Body of pancreas (tissue), 4 donors: Measurements from ENCODE around the gene CAPN5. TPM values are rescaled to one million over a fixed set of nuclear protein-coding genes. Genes with fewer than 3 reads are reported as not detected.

Source experiments
- ATAC-seq: fragments of 150-250 bp; one replicate; pipeline ENCODE4 v1.9.1; 2016
- DNase-seq, 4 donors: peaks; one replicate each; pipeline ENCODE4 v3.0.0-alpha.2; 2019
- H3K27ac ChIP-seq, 4 donors: fragments of 200-600 bp; sonication (generic); 1 replicate in 3 of 4; 2 replicates in 1 of 4; pipeline versions ENCODE4 v1.5.1 to v1.6.1; 2016 to 2019; ENCODE audit warnings: mild to moderate bottlenecking in 1 of 4, mixed read lengths in 1 of 4, moderate library complexity in 1 of 4
- H3K27me3 ChIP-seq, 2 donors: fragments of 200-600 bp; sonication (generic); one replicate each; pipeline ENCODE4 v1.6.0; 2016; ENCODE audit warnings: mild to moderate bottlenecking in 1 of 2
- H3K36me3 ChIP-seq, 2 donors: fragments of 200-600 bp; sonication (generic); replicated peaks in 1 of 2; 2 replicates each; pipeline ENCODE4 v1.5.1; 2016; ENCODE audit warnings: low read depth in 2 of 2; ENCODE audit not compliant: insufficient read depth in 1 of 2
- H3K4me1 ChIP-seq: fragments of 200-600 bp; sonication (generic); one replicate; pipeline ENCODE4 v1.6.0; 2016
- H3K4me3 ChIP-seq, 2 donors: fragments of 200-600 bp; sonication (generic); 1 replicate in 1 of 2; 2 replicates in 1 of 2; pipeline ENCODE4 v1.5.1; 2016 to 2019
- H3K9me3 ChIP-seq, 3 donors: fragments of 200-600 bp; sonication (generic); 1 replicate in 2 of 3; 2 replicates in 1 of 3; pipeline ENCODE4 v1.5.1; 2016
- CTCF ChIP-seq, 7 experiments: fragments of 450-650 bp in 4 of 7; fragments of 200-600 bp in 3 of 7; sonication (generic) in 3 of 7; IDR thresholded peaks; one replicate each; pipeline ENCODE4 v1.5.1; 2016 to 2019; ENCODE audit warnings: antibody characterized with exemption in 7 of 7
- POLR2A ChIP-seq, 3 donors: fragments of 450-650 bp; IDR thresholded peaks; one replicate each; pipeline ENCODE4 v1.6.1; 2016; ENCODE audit warnings: antibody characterized with exemption in 3 of 3, mild to moderate bottlenecking in 2 of 3
- WGBS, 2 donors: methylation state at CpG; one replicate each; pipeline ENCODE4 v1.1.5; 2017; 5-methylcytosine and 5-hydroxymethylcytosine counted together
- intact Hi-C: fragments of 100-400 bp; cut with DNase I; formaldehyde crosslinking; loops from one replicate; pipeline ENCODE4 v1.15.1; 2023
- total RNA-seq, 2 donors: library from RNA; depleted of rRNA; stranded (reverse); fragments of >200 nt; gene quantifications; one replicate each; pipeline ENCODE4 v1.1.0, GENCODE V29; 2016

The CAPN5 gene
- total RNA-seq, 2 donors from 2014 or later = 7.8 to 13.8 TPM

- no peak overlapping the region for H3K4me3 ChIP-seq
- H3K4me1 ChIP-seq = peaks cover 11% of the 10 kb centered on the region
- no peaks in the 10 kb centered on the region for H3K9me3 ChIP-seq
- 94 to 100% methylated on average over 2 of the region's 2 CpGs for WGBS, 2 donors
- no peaks in the 10 kb centered on the region for H3K27me3 ChIP-seq
- TF ChIP-seq CTCF (IDR thresholded peaks at IDR 0.05) = no peak
- no peak for TF ChIP-seq POLR2A (IDR thresholded peaks at IDR 0.05)
- DNase-seq (peak in 2 of 4 donors; percentile 6), ATAC-seq (no peak)
- intact Hi-C loops = no loop called here
- no peak overlapping the region for H3K27ac ChIP-seq
- no peaks in the 10 kb centered on the region for H3K36me3 ChIP-seq
These were observed 14.0 kb downstream of the CAPN5 start for GRCh38 chr11:77080643-77081210.

GRCh38 chr11:77081381-77081851 is 14.6 kb downstream of the CAPN5 start:
- DNase-seq = peak in 2 of 4 donors; percentile 6 to 7
- intact Hi-C loops = no loop called here

DNA sequence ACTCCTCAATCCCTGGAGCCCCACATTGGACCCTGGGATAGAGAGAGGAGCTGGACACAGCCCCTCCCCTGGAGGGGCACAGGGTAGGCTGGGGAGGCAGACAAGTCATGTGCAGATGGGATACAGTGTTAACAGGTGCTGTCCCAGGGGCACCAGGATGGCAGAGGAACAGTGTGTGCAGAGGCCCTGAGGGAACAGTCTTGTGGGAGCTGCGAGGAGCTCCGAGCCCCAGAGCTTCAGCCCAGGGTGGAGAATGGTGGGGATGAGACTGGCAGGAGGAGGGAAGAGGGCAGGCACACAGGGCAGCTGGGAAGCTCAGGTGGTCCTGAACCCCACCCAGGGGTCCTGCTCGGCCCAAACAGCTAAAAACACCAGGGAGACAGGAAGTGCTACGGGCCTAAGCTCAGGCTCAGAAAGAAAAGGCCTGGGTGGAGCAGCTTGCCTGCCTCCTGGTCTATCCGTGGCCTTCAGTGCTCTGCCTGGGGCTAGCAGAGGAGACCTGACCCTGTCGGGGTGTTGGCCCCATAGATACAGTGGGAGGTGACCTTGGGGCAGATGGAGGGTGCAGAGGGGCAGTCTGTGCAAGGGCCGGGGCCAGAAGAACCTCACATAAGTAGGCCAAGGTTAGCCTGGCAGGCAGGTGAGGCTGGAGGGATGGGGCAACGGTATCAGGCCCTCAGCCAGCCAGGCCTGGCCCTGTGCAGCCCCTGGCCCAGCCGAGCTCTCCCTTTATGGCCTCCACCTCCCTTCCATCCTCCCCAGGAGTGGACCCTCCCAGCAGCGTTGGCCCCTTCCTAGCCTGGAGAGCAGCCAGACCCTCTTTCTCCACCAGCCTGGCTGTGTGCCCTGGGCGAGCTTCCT is 15.4 kb downstream of the CAPN5 start:
- TF ChIP-seq POLR2A (IDR thresholded peaks at IDR 0.05) = no peak
- no peak for TF ChIP-seq CTCF (IDR thresholded peaks at IDR 0.05)
- Histone ChIP-seq H3K4me1 (peaks cover 23% of the 10 kb centered on the region), H3K27me3 (no peaks in the 10 kb centered on the region), H3K27ac (peak overlapping the region in 3 of 4 donors; percentile 36 to 55 (median 39)), H3K36me3 (no peaks in the 10 kb centered on the region), H3K4me3 (no peak overlapping the region), H3K9me3 (no peaks in the 10 kb centered on the region)
- no peak for ATAC-seq
- WGBS, 2 donors = 63 to 65% methylated on average over 9 to 11 of the region's 11 CpGs
- intact Hi-C loops = no loop called here
- DNase-seq = peak in 3 of 4 donors; percentile 5 to 16 (median 8)

More at GRCh38 chr11:77081381-77081851, 14.6 kb downstream of the CAPN5 start:
- H3K36me3 ChIP-seq = no peaks in the 10 kb centered on the region
- no peak overlapping the region for H3K4me3 ChIP-seq
- no peak overlapping the region for H3K27ac ChIP-seq
- WGBS, 2 donors = 91 to 96% methylated on average over 7 to 8 of the region's 9 CpGs
- no peak for TF ChIP-seq POLR2A (IDR thresholded peaks at IDR 0.05)
- no peak for TF ChIP-seq CTCF (IDR thresholded peaks at IDR 0.05)
- H3K9me3 ChIP-seq = no peaks in the 10 kb centered on the region
- H3K4me1 ChIP-seq = peaks cover 15% of the 10 kb centered on the region
- no peak for ATAC-seq
- no peaks in the 10 kb centered on the region for H3K27me3 ChIP-seq

DNA sequence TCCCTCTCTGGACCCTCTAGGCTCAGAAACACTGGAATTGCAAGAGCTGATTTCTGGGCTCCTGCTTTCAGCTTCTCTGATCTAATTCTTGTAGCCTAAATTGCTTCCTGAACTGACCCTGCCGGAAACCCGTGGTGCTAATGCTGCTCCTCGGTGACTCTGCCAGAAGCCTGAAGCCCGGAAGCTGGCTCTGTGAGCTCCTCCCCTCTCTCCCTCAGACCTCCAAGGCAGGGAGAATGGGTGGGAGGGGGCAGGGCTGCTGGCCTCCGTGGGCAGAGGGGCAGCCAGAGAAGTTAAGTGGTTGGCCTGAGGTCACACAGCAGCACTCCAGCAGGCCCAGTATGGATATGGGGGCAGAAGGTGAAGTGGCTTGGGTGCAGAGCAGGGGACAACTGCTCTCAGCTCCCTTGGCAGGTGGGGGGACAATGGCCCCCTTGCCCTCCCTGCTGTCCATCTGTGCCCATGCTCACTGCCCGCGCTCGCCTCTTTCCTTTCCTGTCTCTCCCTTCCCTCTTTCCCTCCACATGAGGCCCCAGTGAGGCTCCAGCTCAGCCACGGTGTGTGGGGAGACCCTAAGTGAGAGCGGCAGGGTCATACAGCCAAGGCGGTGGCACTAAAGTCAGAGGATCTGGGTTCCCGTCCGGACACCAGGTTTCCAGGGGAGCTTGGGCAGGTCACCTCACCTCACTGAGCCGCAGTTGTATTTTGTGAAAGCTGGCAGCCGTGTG is 16.2 kb downstream of the CAPN5 start:
- DNase-seq (peak in 3 of 4 donors; percentile 30 to 53 (median 52)), ATAC-seq (no peak)
- Histone ChIP-seq H3K4me1 (peaks cover 31% of the 10 kb centered on the region), H3K27me3 (no peaks in the 10 kb centered on the region), H3K4me3 (no peak overlapping the region), H3K36me3 (no peaks in the 10 kb centered on the region), H3K27ac (peak overlapping the region in 2 of 4 donors; percentile 36 to 55), H3K9me3 (no peaks in the 10 kb centered on the region)
- 76 to 79% methylated on average over 9 to 13 of the region's 15 CpGs for WGBS, 2 donors
- intact Hi-C loops = no loop called here
- TF ChIP-seq CTCF (IDR thresholded peaks at IDR 0.05) = no peak
- no peak for TF ChIP-seq POLR2A (IDR thresholded peaks at IDR 0.05)
